Smooth muscle cell (in vitro differentiated cells): ENCODE results near the gene PSMA8. TPM values are rescaled to one million over a fixed set of nuclear protein-coding genes. Genes with fewer than 3 reads are reported as not detected.
A peak's percentile ranks its signal among the peaks of the same experiment; 100 is the strongest.

Experiments
- DNase-seq: peaks from one replicate; lab custom pipeline; 2025; ENCODE audit not compliant: unreplicated experiment; lab: John Stamatoyannopoulos, UW
- H2AFZ ChIP-seq: fragments of 200-600 bp; sonication (generic); 2 replicates; pipeline ENCODE4 v1.6.0; 2016; ENCODE audit warnings: antibody characterized with exemption, low read depth, mild to moderate bottlenecking
- H3F3A ChIP-seq: fragments of 200-600 bp; sonication (generic); 2 replicates; pipeline ENCODE4 v1.6.0; 2017; ENCODE audit warnings: antibody characterized with exemption, low read depth
- H3K27ac ChIP-seq: fragments of 200-600 bp; sonication (generic); 2 replicates; pipeline ENCODE4 v1.5.1; 2016; ENCODE audit warnings: low read depth, mild to moderate bottlenecking
- H3K27me3 ChIP-seq: fragments of 200-600 bp; sonication (generic); 2 replicates; pipeline ENCODE4 v1.6.1; 2016; ENCODE audit warnings: low read depth, mild to moderate bottlenecking
- H3K36me3 ChIP-seq: fragments of 200-600 bp; sonication (generic); 2 replicates; pipeline ENCODE4 v1.5.1; 2016; ENCODE audit warnings: low read depth
- H3K4me1 ChIP-seq: fragments of 200-600 bp; sonication (generic); 2 replicates; pipeline ENCODE4 v1.5.1; 2016; ENCODE audit warnings: low read depth
- H3K4me2 ChIP-seq: fragments of 200-600 bp; sonication (generic); 2 replicates; pipeline ENCODE4 v1.6.0; 2016; ENCODE audit warnings: mild to moderate bottlenecking
- H3K4me3 ChIP-seq: fragments of 200-600 bp; sonication (generic); 2 replicates; pipeline ENCODE4 v1.5.1; 2016; ENCODE audit warnings: mild to moderate bottlenecking
- H3K79me2 ChIP-seq: fragments of 200-600 bp; sonication (generic); 2 replicates; pipeline ENCODE4 v1.6.0; 2016; ENCODE audit warnings: low read depth, mild to moderate bottlenecking
- H3K9ac ChIP-seq: fragments of 200-600 bp; sonication (generic); 2 replicates; pipeline ENCODE4 v1.6.0; 2016; ENCODE audit warnings: low read depth
- H3K9me3 ChIP-seq: fragments of 200-600 bp; sonication (generic); replicated peaks from 2 replicates; pipeline ENCODE4 v1.5.1; 2016; ENCODE audit warnings: low read depth
- H4K20me1 ChIP-seq: fragments of 200-600 bp; sonication (generic); 2 replicates; pipeline ENCODE4 v1.6.0; 2016; ENCODE audit warnings: low read depth
- CTCF ChIP-seq: fragments of 200-600 bp; sonication (generic); IDR thresholded peaks from 2 replicates; pipeline ENCODE4 v1.5.1; 2017; ENCODE audit warnings: borderline replicate concordance, mild to moderate bottlenecking, antibody characterized with exemption; ENCODE audit not compliant: insufficient read depth, poor library complexity, severe bottlenecking
- WGBS: methylation state at CpG from one replicate; pipeline ENCODE4 v1.1.7; 2016; ENCODE audit warnings: low lambda C conversion rate; 5-methylcytosine and 5-hydroxymethylcytosine counted together
- polyA plus RNA-seq: library from polyadenylated mRNA; unstranded; fragments of >200 nt; fragmentation: Nextera tagmentation; extraction: Ambion mirVana; gene quantifications from 2 replicates; pipeline ENCODE4 v1.2.1, GENCODE V29; 2016
- total RNA-seq: library from RNA; depleted of rRNA; stranded (reverse); fragments of >200 nt; gene quantifications from 2 replicates; pipeline ENCODE4 v1.2.3, GENCODE V29; 2014

Gene PSMA8
- total RNA-seq = 0.49 TPM in 1 of 2 replicates, not detected in the other
- not detected in 2 replicates for polyA plus RNA-seq

DNA sequence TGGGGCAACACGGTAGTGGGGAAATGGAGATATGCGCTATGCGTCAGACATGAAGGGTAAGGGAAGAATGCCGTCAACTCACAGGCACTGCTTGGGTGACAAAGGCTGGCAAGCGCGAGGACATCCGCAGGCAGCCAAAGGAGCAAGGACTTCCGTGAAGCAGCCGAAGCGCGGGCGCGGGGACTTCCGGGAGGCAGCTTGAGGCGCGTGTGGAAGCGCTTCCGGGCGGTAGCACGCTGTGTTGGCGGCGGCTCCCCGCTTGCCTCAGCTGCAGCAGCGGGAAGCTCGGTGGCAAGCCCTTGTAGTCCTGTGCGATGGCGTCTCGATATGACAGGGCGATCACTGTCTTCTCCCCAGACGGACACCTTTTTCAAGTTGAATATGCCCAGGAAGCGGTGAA is at the start of gene PSMA8:
Gene PSMA8, plus strand, starts transcription at position 218 of the 400 bp plus-strand sequence. Its CDS starts 97 bp downstream, at position 315.
- Histone ChIP-seq H3K27me3 (peaks cover 44% of the 10 kb centered on the region), H3K4me3 (no peak within 1 kb of the TSS), H3F3A (no peaks in the 10 kb centered on the region), H3K27ac (no peak within 1 kb of the TSS), H3K9me3 (no peaks in the 10 kb centered on the region), H3K4me2 (no peak within 1 kb of the TSS), H2AFZ (peak within 1 kb of the TSS; percentile 16), H4K20me1 (no peaks in the 10 kb centered on the region), H3K4me1 (no peaks in the 10 kb centered on the region), H3K79me2 (no peaks in the 10 kb centered on the region), H3K9ac (no peak within 1 kb of the TSS), H3K36me3 (no peaks in the 10 kb centered on the region)
- 54% methylated on average over 31 of the region's 31 CpGs for WGBS
- no peak for TF ChIP-seq CTCF
- DNase-seq = no peak

- no peak overlapping the region for H3K27ac ChIP-seq
- peaks cover 99% of the 10 kb centered on the region for H3K79me2 ChIP-seq
- no peaks in the 10 kb centered on the region for H3F3A ChIP-seq
- no peak for TF ChIP-seq CTCF
- H4K20me1 ChIP-seq = peaks cover 95% of the 10 kb centered on the region
- H3K27me3 ChIP-seq = no peaks in the 10 kb centered on the region
- H3K4me2 ChIP-seq = no peak overlapping the region
- H3K4me3 ChIP-seq = no peak overlapping the region
- H3K36me3 ChIP-seq = peaks cover 24% of the 10 kb centered on the region
- no peak for DNase-seq
- peaks cover 15% of the 10 kb centered on the region for H3K4me1 ChIP-seq
- H2AFZ ChIP-seq = no peak overlapping the region
- WGBS = 95% methylated on average over 5 of the region's 5 CpGs
- H3K9me3 ChIP-seq = no peaks in the 10 kb centered on the region
- no peak overlapping the region for H3K9ac ChIP-seq
Measured at GRCh38 chr18:26085056-26085455, 48.6 kb upstream of the PSMA8 start.

DNA sequence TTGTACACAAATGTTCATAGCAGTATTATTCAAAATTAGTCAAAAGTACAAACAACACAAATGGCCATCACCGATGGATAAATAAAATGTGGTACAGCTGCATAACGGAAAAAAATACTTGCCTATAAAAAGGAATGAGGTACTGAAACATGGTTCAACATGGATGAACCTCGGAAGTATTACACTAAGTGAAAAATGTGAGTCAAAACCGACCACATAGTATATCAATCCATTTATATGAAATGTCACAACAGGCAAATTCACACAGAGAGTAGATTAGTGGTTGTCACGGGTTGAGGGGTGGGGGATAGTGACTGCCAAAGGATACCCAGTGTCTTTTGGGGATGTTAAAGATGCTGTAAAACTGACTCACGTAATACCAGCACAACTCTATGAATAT is 46.7 kb upstream of the PSMA8 start:
- no peak overlapping the region for H3K27ac ChIP-seq
- H3K4me3 ChIP-seq = peak overlapping the region; percentile 84
- H3K36me3 ChIP-seq = peaks cover 23% of the 10 kb centered on the region
- no peaks in the 10 kb centered on the region for H3K27me3 ChIP-seq
- peaks cover 4% of the 10 kb centered on the region for H3F3A ChIP-seq
- H3K9ac ChIP-seq = no peak overlapping the region
- peak overlapping the region; percentile 92 for H3K4me2 ChIP-seq
- no peaks in the 10 kb centered on the region for H3K9me3 ChIP-seq
- H2AFZ ChIP-seq = no peak overlapping the region
- H3K4me1 ChIP-seq = peaks cover 18% of the 10 kb centered on the region
- 95% methylated on average over 6 of the region's 6 CpGs for WGBS
- H4K20me1 ChIP-seq = peaks cover 78% of the 10 kb centered on the region
- no peak for TF ChIP-seq CTCF
- peaks cover 81% of the 10 kb centered on the region for H3K79me2 ChIP-seq
- no peak for DNase-seq

DNA sequence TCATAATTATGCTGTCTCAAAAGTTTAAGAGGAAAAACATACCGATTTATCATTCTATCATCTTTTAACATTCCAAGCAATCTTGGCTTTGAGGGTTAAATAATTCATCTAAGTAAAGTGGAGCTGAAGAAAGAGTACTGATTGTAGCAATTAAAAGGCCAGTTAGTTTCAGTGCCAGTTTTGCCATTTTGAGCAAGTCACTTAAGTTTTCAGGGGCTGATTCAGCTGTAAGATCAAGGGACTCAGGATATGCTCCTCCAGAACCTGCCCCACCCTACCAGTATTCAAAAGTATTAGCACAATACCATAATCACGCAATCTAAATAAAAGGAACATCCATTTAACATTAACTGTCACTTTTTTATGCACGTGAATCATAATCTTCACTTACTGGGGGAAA is 45.2 kb upstream of the PSMA8 start:
- no peaks in the 10 kb centered on the region for H3K9me3 ChIP-seq
- H3K9ac ChIP-seq = peak overlapping the region; percentile 93
- no peaks in the 10 kb centered on the region for H3K27me3 ChIP-seq
- H3K4me2 ChIP-seq = peak overlapping the region; percentile 92
- H3F3A ChIP-seq = peaks cover 4% of the 10 kb centered on the region
- H3K27ac ChIP-seq = no peak overlapping the region
- TF ChIP-seq CTCF = no peak
- H2AFZ ChIP-seq = no peak overlapping the region
- H3K79me2 ChIP-seq = peaks cover 65% of the 10 kb centered on the region
- H3K4me1 ChIP-seq = peaks cover 18% of the 10 kb centered on the region
- peak overlapping the region; percentile 84 for H3K4me3 ChIP-seq
- no peak for DNase-seq
- peaks cover 63% of the 10 kb centered on the region for H4K20me1 ChIP-seq
- WGBS = 31% methylated on average over 3 of the region's 3 CpGs
- peaks cover 15% of the 10 kb centered on the region for H3K36me3 ChIP-seq
